Large intestine (tissue), 3 donors: ENCODE results near the gene PHIP. TPM values are rescaled to one million over a fixed set of nuclear protein-coding genes. Genes with fewer than 3 reads are reported as not detected.
"Not testable (repeated sequence)": the region's sequence is repeated elsewhere in the genome, so short reads cannot be mapped to it uniquely, and the experiment has no call there.

Experiments
- DNase-seq, 2 donors: peaks; one replicate each; pipeline versions ENCODE4 v3.0.0 to v3.0.0-alpha.2; 2013
- H3K27ac ChIP-seq: one replicate; pipeline ENCODE4 v1.5.1; 2013; ENCODE audit warnings: low read length
- H3K27me3 ChIP-seq: 2 replicates; pipeline ENCODE4 v1.6.1; 2013; ENCODE audit warnings: low read length; ENCODE audit not compliant: control insufficient read depth, insufficient read depth
- H3K36me3 ChIP-seq: 2 replicates; pipeline ENCODE4 v1.6.1; 2013; ENCODE audit warnings: low read length; ENCODE audit not compliant: control insufficient read depth, insufficient read depth
- H3K4me1 ChIP-seq: one replicate; pipeline ENCODE4 v1.6.1; 2013; ENCODE audit warnings: low read length; ENCODE audit not compliant: control insufficient read depth, insufficient read depth
- H3K4me3 ChIP-seq: one replicate; pipeline ENCODE4 v1.5.1; 2013; ENCODE audit warnings: low read length
- H3K9me3 ChIP-seq: one replicate; pipeline ENCODE4 v1.6.1; 2013; ENCODE audit warnings: mild to moderate bottlenecking, low read depth, low read length, moderate library complexity; ENCODE audit not compliant: control insufficient read depth
- WGBS: methylation state at CpG from one replicate; pipeline ENCODE4 v1.1.5; 2013; ENCODE audit warnings: low lambda C conversion rate; ENCODE audit not compliant: insufficient coverage; 5-methylcytosine and 5-hydroxymethylcytosine counted together
- polyA plus RNA-seq: library from polyadenylated mRNA; unstranded; fragments of 120-200 nt; gene quantifications from one replicate; pipeline ENCODE4 v1.2.1, GENCODE V29; 2013

The PHIP gene
- polyA plus RNA-seq, 1 donor = 32.5 TPM

GRCh38 chr6:78947962-78948361 lies 130.1 kb downstream of the PHIP start:
- Histone ChIP-seq H3K4me3 (no peak overlapping the region), H3K36me3 (peaks cover 68% of the 10 kb centered on the region), H3K4me1 (no peaks in the 10 kb centered on the region), H3K27me3 (no peaks in the 10 kb centered on the region), H3K27ac (no peak overlapping the region), H3K9me3 (peaks cover 18% of the 10 kb centered on the region)
- no peak for DNase-seq
- WGBS = 100% methylated on average over 1 of the region's 2 CpGs

GRCh38 chr6:78947529-78947928 lies 130.5 kb downstream of the PHIP start:
- H3K27me3 ChIP-seq = no peaks in the 10 kb centered on the region
- no peak overlapping the region for H3K27ac ChIP-seq
- no peak overlapping the region for H3K4me3 ChIP-seq
- peaks cover 17% of the 10 kb centered on the region for H3K9me3 ChIP-seq
- H3K4me1 ChIP-seq = no peaks in the 10 kb centered on the region
- no peak for DNase-seq
- no CpG with 5 or more reads among the region's 2 CpGs for WGBS
- H3K36me3 ChIP-seq = peaks cover 70% of the 10 kb centered on the region

- no peaks in the 10 kb centered on the region for H3K9me3 ChIP-seq
- H3K36me3 ChIP-seq = peaks cover 47% of the 10 kb centered on the region
- no peak overlapping the region for H3K4me3 ChIP-seq
- WGBS = no CpG with 5 or more reads among the region's 1 CpG
- no peak overlapping the region for H3K27ac ChIP-seq
- no peaks in the 10 kb centered on the region for H3K27me3 ChIP-seq
- H3K4me1 ChIP-seq = no peaks in the 10 kb centered on the region
- no peak for DNase-seq
These were observed 135.6 kb downstream of the PHIP start for GRCh38 chr6:78942446-78942845.

- no peak overlapping the region for H3K4me3 ChIP-seq
- no peak overlapping the region for H3K27ac ChIP-seq
- no peaks in the 10 kb centered on the region for H3K4me1 ChIP-seq
- H3K9me3 ChIP-seq = no peaks in the 10 kb centered on the region
- H3K27me3 ChIP-seq = no peaks in the 10 kb centered on the region
- no peak for DNase-seq
- H3K36me3 ChIP-seq = peaks cover 14% of the 10 kb centered on the region
- 80% methylated on average over 1 of the region's 2 CpGs for WGBS
These were observed 141.5 kb downstream of the PHIP start for GRCh38 chr6:78936515-78936914.

GRCh38 chr6:78935553-78935952 lies 142.5 kb downstream of the PHIP start:
- no peaks in the 10 kb centered on the region for H3K4me1 ChIP-seq
- DNase-seq = no peak

GRCh38 chr6:78925317-78925716 lies 152.7 kb downstream of the PHIP start:
- 100% methylated on average over 1 of the region's 3 CpGs for WGBS
- no peaks in the 10 kb centered on the region for H3K27me3 ChIP-seq

More at GRCh38 chr6:78935553-78935952, 142.5 kb downstream of the PHIP start:
- WGBS = 100% methylated on average over 2 of the region's 2 CpGs
- Histone ChIP-seq H3K27me3 (no peaks in the 10 kb centered on the region), H3K27ac (no peak overlapping the region), H3K36me3 (peaks cover 8% of the 10 kb centered on the region), H3K9me3 (no peaks in the 10 kb centered on the region), H3K4me3 (no peak overlapping the region)

GRCh38 chr6:78921168-78921567 lies 156.9 kb downstream of the PHIP start:
- H3K27ac ChIP-seq, H3K4me1 ChIP-seq, H3K36me3 ChIP-seq, DNase-seq, H3K27me3 ChIP-seq, H3K4me3 ChIP-seq: not testable (repeated sequence)
- no CpG with 5 or more reads among the region's 10 CpGs for WGBS
- peaks cover 16% of the 10 kb centered on the region for H3K9me3 ChIP-seq

More at GRCh38 chr6:78925317-78925716, 152.7 kb downstream of the PHIP start:
- Histone ChIP-seq H3K36me3 (no peaks in the 10 kb centered on the region), H3K4me3 (no peak overlapping the region), H3K27ac (no peak overlapping the region), H3K4me1 (no peaks in the 10 kb centered on the region), H3K9me3 (peaks cover 8% of the 10 kb centered on the region)
- no peak for DNase-seq

GRCh38 chr6:78917788-78918187 lies 160.3 kb downstream of the PHIP start:
- Histone ChIP-seq H3K27ac (no peak overlapping the region), H3K4me3 (no peak overlapping the region), H3K9me3 (peaks cover 16% of the 10 kb centered on the region), H3K27me3 (no peaks in the 10 kb centered on the region), H3K4me1 (no peaks in the 10 kb centered on the region), H3K36me3 (no peaks in the 10 kb centered on the region)
- WGBS = no CpG with 5 or more reads among the region's 1 CpG
- DNase-seq = no peak

- Histone ChIP-seq H3K36me3 (no peaks in the 10 kb centered on the region), H3K9me3 (peaks cover 16% of the 10 kb centered on the region), H3K27ac (no peak overlapping the region), H3K4me1 (peaks cover 5% of the 10 kb centered on the region), H3K27me3 (no peaks in the 10 kb centered on the region), H3K4me3 (no peak overlapping the region)
- no peak for DNase-seq
- WGBS = 100% methylated on average over 1 of the region's 3 CpGs
These were observed 161.6 kb downstream of the PHIP start for GRCh38 chr6:78916411-78916810.

GRCh38 chr6:78911218-78911940 lies 166.7 kb downstream of the PHIP start:
- Histone ChIP-seq H3K4me3 (peak overlapping the region; percentile 69), H3K4me1 (peaks cover 10% of the 10 kb centered on the region), H3K9me3 (no peaks in the 10 kb centered on the region), H3K36me3 (no peaks in the 10 kb centered on the region), H3K27ac (peak overlapping the region; percentile 90), H3K27me3 (no peaks in the 10 kb centered on the region)
- peak; percentile 70 to 88 for DNase-seq
- no CpG with 5 or more reads among the region's 9 CpGs for WGBS
